ENCODE results near the gene BCL7A.
"Not testable (repeated sequence)": the region's sequence is repeated elsewhere in the genome, so short reads cannot be mapped to it uniquely, and the experiment has no call there.

Gene BCL7A

GRCh38 chr12:122028165-122028904, 6.7 kb downstream of the BCL7A start:
- no peak for DNase-seq

GRCh38 chr12:122028905-122029560, 7.3 kb downstream of the BCL7A start:
- DNase-seq, result no peak

DNA sequence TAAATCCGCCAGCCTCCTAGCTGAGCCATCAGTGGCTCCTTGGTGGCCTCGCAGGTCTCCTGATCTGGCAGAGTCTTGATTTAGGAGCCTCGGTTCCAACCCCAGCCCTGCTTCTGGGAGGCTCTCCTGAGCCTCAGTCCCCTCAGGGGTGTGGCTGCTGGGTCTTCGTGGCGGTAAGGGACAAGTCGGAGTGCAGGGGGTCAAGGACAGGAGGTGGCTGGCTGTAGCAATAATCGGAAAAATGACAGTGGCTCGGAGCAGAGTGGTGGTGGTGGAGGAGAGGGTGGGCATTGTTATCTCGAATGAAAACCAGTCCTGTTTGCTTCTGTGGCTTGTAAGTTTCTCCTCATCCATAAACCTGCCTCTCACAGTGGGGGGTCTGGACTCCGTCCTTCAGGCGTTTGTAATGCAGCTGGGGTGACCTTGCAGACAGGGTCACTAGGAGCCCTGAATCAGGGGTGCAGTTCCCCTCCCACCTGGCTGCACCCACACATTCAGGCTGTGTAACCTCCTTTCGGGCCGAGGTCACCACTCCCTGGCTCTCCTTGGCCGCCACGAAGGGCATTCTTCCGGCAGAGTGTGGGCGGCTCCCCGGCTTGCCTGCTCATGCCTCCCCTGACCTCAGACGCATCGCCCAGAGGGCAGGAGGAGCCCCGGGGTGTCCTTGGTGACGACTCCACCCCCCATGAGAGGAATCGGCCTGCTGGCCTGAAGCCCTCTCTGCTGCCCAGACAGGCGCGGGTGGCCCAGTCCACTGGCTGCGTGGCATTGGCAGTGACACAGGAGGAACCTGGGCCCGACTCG, 8.1 kb downstream of the BCL7A start:
- DNase-seq, result peak; percentile 21

- DNase-seq, result no peak
These were observed 8.8 kb downstream of the BCL7A start for GRCh38 chr12:122030424-122031035.

DNA sequence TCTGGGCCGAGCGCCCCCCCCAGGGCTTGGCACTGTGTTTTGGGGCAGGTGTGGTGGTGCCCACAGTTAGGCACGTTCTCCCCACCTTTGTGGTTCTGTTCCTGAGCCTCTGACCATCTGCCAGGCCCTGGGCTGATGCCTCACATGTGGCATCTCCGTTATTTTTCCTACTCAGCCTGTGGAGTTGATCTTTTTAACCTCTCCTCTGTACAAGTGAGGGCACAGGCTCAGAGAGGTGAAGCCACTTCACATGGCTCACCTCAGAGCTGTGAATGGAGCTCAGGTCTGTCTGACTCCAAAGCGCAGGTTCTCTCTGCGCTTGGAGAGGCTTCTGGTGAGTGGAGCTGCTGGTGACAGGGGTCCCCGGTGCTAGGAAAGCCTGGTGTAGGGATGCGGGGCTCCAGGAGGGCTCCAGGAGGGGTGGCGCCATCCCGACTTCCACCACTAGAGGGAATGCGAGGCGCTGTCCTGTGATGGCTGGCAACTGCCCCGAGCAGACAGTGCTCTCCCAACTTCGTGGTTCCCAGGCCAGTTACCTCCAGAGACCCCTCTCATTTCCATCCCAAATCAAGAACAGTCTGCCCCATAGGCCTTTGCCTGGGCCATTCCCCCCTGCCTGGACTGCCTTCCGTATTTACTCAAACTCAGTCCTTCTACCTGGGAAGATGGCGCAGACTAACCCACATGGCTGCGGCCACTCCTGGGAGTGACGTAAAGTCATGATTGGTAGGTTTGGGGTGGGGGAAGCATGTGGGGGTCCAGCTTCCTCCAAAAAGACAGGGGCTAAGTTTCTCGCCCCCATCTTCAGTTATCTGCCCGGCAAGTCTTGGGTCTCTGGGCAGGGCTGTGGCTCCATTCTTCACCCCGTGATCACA, 9.9 kb downstream of the BCL7A start:
- peak; percentile 18 for DNase-seq

- no peak for DNase-seq
These were observed 10.9 kb downstream of the BCL7A start for GRCh38 chr12:122032580-122032979.

DNA sequence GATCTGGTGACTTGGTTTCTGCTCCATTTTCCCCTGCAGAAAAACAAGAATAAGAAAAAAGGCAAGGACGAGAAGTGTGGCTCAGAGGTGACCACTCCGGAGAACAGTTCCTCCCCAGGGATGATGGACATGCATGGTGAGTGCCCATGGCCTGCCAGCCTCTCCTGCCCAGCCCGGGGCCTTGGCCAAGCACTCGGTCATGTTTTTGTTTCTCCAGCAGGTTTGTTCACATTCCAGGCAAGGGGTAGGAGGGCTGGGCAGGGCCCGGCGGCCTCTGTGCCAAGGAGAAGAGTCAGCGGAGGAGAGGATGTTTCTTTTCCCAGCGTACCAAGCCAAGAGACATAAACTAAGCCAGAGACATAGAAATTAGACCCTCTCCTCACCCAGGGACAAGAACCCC, 13.6 kb downstream of the BCL7A start:
- DNase-seq, result no peak

DNA sequence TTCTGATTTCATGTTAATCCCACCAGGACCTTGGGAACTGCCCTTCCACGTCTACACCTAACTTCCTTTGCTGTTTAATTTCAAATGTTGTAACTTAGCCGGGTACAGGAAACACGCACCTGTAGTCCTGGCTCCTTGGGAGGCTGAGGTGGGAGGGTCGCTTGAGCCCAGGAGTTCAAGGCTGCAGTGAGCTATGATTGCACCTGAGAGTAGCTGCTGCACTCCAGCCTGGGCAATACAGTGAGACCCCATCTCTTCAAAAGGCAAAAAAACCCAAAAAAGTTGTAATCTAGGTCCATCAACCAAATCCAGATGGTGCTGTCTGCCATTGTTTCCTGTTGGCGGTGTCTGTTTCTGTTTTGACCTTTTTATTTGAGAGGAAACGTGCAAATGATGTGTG, 14.5 kb downstream of the BCL7A start:
- no peak for DNase-seq

- DNase-seq, result peak; percentile 89
These were observed 19.1 kb downstream of the BCL7A start for GRCh38 chr12:122040579-122041386.

- DNase-seq, result not testable (repeated sequence)
These were observed 19.8 kb downstream of the BCL7A start for GRCh38 chr12:122041458-122041857.

- peak; percentile 57 for DNase-seq
These were observed 21.2 kb downstream of the BCL7A start for GRCh38 chr12:122042910-122043309.

DNA sequence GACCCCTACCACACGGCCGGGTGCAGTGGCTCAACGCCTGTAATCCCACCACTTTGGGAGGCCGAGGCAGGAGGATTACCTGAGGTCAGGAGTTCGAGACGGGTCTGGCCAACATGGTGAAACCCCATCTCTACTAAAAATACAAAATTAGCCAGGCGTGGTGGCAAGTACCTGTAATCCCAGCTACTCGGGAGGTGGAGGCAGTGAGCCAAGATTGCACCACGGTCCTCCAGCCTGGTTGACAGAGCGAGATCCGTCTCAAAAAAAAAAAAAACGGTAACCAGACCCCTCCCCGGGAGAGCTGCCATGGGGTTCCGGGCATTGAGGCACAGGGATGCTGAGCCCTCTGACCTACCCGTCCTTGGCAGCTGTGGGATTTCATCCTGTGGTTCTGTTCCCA, 21.8 kb downstream of the BCL7A start:
- DNase-seq, result no peak

DNA sequence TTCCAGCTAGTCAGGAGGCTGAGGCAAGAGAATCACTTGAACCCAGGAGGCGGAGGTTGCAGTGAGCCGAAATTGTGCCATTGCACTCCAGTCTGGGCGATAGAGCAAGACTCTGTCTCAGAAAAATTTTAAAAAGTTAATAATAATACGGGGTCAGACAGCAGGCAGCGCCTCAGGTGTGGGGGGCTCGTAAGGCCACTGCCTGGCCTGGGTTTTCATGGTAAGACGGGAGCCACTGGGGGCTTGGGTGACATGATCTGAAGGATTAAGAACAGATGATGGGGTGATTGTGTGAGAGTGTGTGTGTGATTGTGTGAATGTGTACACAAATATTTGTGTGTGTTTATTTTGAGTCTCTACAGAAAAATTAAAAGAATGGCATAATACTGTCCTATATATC, 23.6 kb downstream of the BCL7A start:
- no peak for DNase-seq

DNA sequence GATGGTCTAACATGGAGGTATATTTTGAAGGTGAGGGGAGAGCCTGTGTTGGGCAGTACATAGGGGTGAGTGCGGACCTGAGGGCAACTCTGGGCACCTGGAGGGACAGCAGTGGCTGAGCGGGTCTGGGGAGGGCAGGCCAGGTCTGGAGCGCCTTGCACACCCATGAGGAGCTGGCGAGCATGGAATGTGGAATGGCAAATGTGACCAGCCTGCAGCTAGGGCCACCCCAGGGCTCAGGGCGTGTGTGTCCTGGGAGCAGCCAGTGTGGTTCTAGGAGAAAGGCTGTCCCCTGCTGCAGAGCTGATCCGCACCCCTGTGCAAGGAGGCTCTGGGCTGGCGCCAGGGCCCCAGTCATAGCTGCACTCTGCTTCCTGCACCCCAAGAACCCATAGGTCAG, 24.5 kb downstream of the BCL7A start:
- no peak for DNase-seq

DNA sequence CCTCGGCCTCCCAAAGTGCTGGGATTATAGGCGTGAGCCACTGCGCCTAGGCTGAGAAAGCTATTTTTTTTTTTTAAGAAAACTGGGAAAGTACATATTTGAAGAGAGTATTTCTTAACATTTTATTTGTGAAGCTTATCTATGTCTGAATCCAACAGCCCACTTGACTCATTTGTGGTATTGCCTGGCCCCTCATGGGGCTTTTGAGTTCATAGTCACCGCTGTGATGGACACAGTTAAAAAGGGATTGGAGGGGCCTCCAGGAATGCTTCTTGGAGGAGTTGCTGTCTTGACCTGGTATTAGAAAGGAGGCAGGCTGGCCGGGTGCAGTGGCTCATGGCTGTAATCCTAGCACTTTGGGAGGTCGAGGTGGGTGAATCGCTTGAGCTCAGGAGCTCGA, 26.5 kb downstream of the BCL7A start:
- no peak for DNase-seq

DNA sequence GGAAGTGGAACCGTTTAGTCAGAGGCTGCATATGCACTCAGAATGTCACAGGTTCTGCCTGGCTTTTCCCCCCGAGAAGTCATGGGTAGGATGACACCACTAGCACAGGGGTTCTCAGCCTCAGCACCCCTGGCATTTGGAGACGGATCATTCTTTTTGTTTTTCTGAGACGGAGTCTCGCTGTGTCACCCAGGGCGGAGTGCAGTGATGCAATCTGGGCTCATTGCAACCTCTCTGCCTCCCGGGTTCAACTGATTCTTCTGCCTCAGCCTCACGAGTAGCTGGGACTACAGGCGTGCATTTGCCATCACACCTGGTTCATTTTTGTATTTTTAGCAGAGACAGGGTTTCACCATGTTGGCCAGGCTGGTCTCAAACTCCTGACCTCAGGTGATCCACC, 28.1 kb downstream of the BCL7A start:
- no peak for DNase-seq

DNA sequence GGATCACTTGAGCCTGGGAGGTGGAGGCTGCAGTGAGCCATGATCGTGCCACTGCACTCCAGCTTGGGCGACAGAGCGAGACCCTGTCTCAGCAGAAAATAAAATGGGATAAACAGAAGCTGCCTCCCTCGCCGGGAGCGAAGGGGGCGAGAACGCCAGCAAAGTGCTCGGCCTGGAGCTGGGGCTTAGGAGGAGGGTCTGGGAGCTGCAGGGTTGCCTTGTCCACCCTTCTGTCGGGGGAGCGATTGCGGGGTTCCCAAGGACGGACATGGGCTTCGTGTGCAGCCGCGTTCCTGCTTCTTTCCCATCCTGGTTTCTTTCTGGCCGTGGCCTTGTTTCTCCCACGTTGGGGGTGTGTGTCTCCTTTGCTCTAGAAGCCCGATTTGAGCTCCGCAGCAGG, 29.0 kb downstream of the BCL7A start:
- DNase-seq, result no peak

GRCh38 chr12:122051231-122051876, 29.7 kb downstream of the BCL7A start:
- no peak for DNase-seq

DNA sequence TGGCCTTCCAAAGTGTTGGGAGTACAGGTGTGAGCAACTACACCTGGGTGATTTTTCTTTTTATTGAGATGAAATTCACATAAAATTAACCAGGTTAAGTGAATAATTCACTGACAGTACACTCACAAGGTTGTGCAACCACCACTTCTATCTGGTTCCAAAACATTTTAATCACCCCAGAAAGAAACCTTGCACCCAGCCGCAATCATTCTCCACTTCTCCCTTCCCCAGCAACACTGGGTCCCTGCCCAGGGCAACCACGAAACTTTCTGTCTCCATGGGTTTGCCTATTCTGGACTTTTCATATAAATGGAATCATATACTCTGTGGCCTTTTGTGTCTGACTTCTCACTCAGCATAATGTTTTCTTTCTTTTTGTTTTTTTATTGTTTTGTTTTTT, 30.6 kb downstream of the BCL7A start:
- no peak for DNase-seq

GRCh38 chr12:122054842-122055520, 33.3 kb downstream of the BCL7A start:
- DNase-seq, result no peak
